Measurements from ENCODE around the gene ZFYVE28. TPM values are rescaled to one million over a fixed set of nuclear protein-coding genes. Genes with fewer than 3 reads are reported as not detected.
A peak's percentile ranks its signal among the peaks of the same experiment; 100 is the strongest.

The ZFYVE28 gene
- total RNA-seq, 4 donors from 2014 or later, result 20.6 to 153 (median 63.2) TPM

DNA sequence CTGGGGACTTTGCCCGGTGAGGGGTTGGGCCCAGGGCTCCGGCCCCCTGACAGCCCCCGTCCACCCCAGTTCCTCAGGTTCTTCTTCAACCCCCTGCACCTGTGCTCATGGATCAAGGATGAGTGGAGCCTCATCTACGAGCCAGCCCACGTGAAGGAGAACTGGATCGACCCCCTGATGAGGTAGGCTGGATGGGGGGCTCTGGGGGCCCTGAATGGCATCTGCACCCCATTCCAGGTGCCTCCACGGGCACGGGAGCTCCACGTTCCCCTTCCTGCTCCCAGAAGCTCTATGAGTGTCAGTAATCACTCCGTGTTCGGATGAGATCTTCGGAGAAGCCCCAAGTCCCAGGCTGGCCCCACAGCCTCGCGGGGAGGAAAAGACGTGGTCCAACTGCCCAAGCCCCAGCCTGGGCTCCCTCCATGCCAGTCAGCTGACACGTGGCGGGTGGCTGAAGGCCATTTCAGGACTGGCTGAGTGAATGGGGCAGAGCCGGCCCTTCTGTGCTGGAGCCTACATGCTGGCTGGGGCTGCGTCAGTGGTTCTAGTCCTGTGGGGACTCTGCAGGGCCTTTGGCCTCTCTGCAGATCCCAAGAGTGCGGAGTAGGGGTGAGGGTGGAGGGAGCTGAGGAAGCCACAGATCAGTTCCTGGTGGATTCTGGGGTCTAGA is 24.8 kb upstream of the ZFYVE28 start:
- no peaks in the 10 kb centered on the region for H3K27me3 ChIP-seq
- no peaks in the 10 kb centered on the region for H3K4me1 ChIP-seq
- TF ChIP-seq, protein P1, sequence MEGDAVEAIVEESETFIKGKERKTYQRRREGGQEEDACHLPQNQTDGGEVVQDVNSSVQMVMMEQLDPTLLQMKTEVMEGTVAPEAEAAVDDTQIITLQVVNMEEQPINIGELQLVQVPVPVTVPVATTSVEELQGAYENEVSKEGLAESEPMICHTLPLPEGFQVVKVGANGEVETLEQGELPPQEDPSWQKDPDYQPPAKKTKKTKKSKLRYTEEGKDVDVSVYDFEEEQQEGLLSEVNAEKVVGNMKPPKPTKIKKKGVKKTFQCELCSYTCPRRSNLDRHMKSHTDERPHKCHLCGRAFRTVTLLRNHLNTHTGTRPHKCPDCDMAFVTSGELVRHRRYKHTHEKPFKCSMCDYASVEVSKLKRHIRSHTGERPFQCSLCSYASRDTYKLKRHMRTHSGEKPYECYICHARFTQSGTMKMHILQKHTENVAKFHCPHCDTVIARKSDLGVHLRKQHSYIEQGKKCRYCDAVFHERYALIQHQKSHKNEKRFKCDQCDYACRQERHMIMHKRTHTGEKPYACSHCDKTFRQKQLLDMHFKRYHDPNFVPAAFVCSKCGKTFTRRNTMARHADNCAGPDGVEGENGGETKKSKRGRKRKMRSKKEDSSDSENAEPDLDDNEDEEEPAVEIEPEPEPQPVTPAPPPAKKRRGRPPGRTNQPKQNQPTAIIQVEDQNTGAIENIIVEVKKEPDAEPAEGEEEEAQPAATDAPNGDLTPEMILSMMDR (IDR thresholded peaks at IDR 0.05), result no peak
- TF ChIP-seq POLR2A (IDR thresholded peaks at IDR 0.05), result no peak
- H3K4me3 ChIP-seq, result no peak overlapping the region
- H3K36me3 ChIP-seq, result no peaks in the 10 kb centered on the region
- no peaks in the 10 kb centered on the region for H3K9me3 ChIP-seq
- H3K27ac ChIP-seq, result no peak overlapping the region
- no peak for DNase-seq

DNA sequence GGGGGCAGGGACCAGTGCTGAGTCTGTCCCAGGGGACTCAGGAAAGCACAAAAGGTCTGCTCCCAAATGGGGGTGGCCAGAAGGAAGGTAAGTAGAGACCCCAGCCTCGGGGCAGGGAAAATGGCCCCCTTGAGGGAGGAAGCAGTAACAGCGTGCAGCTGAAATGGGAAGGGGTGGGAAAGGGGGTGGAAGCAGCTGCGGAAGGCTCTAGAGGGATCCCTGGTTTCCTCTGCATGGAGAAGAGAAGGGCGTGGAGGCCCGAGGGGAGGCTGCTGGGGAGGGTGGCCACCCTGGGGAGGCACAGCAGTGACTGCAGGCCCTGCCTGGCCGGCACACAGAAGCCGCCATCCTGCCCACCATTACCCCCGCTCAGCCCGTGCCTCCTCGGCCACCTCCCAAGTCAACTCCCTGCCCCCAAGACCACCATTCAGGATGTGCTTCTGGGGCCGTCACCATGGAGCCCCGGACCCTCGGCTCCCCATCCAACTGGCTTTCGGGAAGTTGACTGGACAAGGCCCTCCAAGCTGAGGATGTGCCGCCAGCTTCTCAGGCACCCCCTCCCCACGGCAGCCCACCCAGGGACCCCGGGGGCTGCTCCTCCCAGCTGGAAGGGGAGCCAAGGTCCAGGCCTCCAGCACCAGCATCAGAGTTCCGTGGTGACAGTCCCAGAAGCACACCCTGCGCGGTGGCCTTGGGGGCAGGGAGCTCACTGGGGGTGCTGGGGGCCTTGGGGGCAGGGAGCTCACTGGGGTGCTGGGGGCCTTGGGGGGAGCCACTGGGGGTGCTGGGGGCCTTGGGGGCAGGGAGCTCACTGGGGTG is 23.9 kb upstream of the ZFYVE28 start:
- TF ChIP-seq, protein P1 (IDR thresholded peaks at IDR 0.05), result no peak
- no peak for TF ChIP-seq POLR2A (IDR thresholded peaks at IDR 0.05)
- H3K27me3 ChIP-seq, result no peaks in the 10 kb centered on the region
- no peaks in the 10 kb centered on the region for H3K36me3 ChIP-seq
- DNase-seq, result no peak
- no peaks in the 10 kb centered on the region for H3K4me1 ChIP-seq
- H3K4me3 ChIP-seq, result no peak overlapping the region
- no peaks in the 10 kb centered on the region for H3K9me3 ChIP-seq
- H3K27ac ChIP-seq, result no peak overlapping the region

DNA sequence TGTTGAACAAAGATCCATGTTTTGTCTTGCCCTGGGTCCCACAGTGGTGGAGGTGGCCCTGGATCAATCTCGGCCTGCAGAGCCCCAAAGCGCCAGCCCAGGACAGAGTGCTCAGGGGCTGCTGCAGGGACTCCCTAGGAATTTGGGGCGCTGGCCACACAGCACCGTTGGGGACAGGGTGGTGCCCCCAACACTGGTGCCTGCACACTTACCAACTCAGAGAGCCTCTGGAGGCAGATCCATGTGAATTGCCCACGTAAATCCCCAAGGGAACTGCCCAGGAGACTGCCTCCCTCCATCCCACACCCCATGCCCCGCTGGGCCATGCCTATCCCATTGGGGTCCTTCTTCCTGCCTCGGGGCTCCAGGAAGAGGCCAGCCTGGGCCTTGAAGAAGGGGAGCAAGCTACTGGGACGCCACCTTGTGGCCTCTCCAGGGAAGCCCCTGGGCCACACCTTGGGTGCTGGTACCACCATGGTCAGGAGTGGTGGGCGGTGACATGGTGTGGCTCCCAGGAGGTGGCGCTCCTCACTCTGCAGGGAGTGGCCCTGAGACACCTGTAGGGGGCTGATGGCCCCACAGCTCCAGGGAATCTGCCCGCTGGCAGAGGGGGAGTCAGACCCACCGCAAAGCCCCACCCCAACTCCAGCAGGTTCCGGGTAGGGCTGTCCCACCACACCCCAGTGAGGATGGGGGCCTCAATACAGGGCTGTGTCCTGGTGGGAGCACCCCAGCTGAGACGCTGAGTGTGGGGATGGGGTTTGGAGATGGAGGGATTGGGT is 23.1 kb upstream of the ZFYVE28 start:
- H3K4me1 ChIP-seq, result no peaks in the 10 kb centered on the region
- DNase-seq, result peak; percentile 75 to 89 (median 77)
- TF ChIP-seq, protein P1 (IDR thresholded peaks at IDR 0.05), result peak; percentile 72 to 81 (median 77)
- no peak for TF ChIP-seq POLR2A (IDR thresholded peaks at IDR 0.05)
- H3K9me3 ChIP-seq, result no peaks in the 10 kb centered on the region
- H3K4me3 ChIP-seq, result no peak overlapping the region
- H3K27ac ChIP-seq, result no peak overlapping the region
- no peaks in the 10 kb centered on the region for H3K36me3 ChIP-seq
- H3K27me3 ChIP-seq, result no peaks in the 10 kb centered on the region

DNA sequence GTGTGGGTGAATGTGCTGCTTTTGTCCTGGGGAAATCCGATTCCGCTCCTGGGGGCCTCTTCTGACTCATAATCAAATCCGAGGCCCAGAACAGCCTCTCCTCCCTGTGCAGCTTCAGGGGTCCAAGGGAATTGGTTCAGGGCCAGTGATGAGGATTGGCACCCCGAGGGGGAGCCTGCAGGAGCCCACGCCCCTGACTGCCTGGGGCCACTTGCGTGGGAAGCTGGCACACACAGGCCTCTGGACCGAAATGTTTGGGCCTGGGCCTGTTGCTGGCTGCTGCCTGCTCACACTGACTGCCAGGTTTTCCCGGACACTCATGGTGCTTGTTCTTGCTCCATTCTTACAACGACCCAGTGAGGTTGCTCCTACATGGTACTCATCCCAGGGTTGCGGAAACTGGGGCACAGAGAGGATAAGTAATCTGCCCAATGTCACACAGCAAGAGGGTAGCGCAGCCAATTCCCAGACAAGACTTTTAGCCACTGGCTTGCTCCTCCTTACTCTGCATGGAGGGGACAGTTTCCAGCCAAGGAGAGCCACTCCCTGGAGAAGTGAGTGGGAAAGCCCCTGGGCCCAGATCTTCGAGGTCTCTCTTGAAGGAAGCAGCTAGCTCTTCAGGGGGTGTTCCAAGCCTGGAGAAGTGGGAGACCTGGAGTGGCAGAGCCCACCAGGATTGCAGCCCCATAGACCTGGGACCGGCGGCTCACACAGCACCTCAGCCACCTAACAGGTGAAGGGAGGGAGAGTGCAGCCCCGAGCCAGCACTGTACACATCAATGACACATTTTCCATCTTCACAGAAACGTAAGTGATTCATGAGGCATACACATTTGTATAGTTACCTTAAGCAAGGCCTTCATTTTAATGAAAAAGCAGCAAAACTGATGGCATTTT is 20.6 kb upstream of the ZFYVE28 start:
- Histone ChIP-seq H3K9me3 (no peaks in the 10 kb centered on the region), H3K4me3 (no peak overlapping the region), H3K27ac (no peak overlapping the region), H3K27me3 (no peaks in the 10 kb centered on the region), H3K36me3 (no peaks in the 10 kb centered on the region), H3K4me1 (no peaks in the 10 kb centered on the region)
- DNase-seq, result no peak
- TF ChIP-seq POLR2A (IDR thresholded peaks at IDR 0.05), result no peak
- TF ChIP-seq, protein P1 (IDR thresholded peaks at IDR 0.05), result no peak

All from Peyer's patch (tissue), 4 donors.